Measurements from ENCODE around the gene ELMO1.

- TF ChIP-seq CTCF (IDR thresholded peaks at IDR 0.05; ENCODE audit: low read depth, low read length, missing input control) (no peak), YY1 (IDR thresholded peaks at IDR 0.05) (no peak)
These were observed 6.4 kb downstream of the ELMO1 start for GRCh38 chr7:37442268-37442667.

Measured in liver (tissue), 2 donors.